Measurements from ENCODE around the gene PM20D2.

GRCh38 chr6:89118931-89119330, 26.9 kb upstream of the PM20D2 start:
- no peak for TF ChIP-seq POLR2A (IDR thresholded peaks at IDR 0.05; ENCODE audit: low read depth, low read length)
- TF ChIP-seq TAF1 (IDR thresholded peaks at IDR 0.05; ENCODE audit: low read depth, low read length), result no peak
- TF ChIP-seq POLR2AphosphoS5 (IDR thresholded peaks at IDR 0.05; ENCODE audit: low read depth, low read length), result no peak
- TF ChIP-seq POU2F2 (IDR thresholded peaks at IDR 0.05; ENCODE audit: low read depth, low read length), result no peak

All from GM12891 (cell line).